H1 (cell line): ENCODE results near the gene ACE. TPM values are rescaled to one million over a fixed set of nuclear protein-coding genes. Genes with fewer than 3 reads are reported as not detected.

Experiments used
- CTCF ChIA-PET: fragments of 300-600 bp; sonication (Branson Sonifier 250); formaldehyde crosslinking; loops from one replicate; lab custom pipeline; 2021; ENCODE audit not compliant: partially characterized antibody; lab: Charles Lee
- POLR2A ChIA-PET: fragments of 300-600 bp; sonication (Branson Sonifier 250); formaldehyde crosslinking; loops from one replicate; lab custom pipeline; 2021; ENCODE audit warnings: inconsistent platforms; ENCODE audit not compliant: partially characterized antibody; lab: Charles Lee
- DNase-seq, 2 experiments: peaks; one replicate each; pipeline versions ENCODE4 v3.0.0 to v3.0.0-alpha.2; 2010 to 2022; ENCODE audit warnings: low spot score in 2 of 2, low read depth in 1 of 2, mixed read lengths in 1 of 2
- FAIRE-seq: peaks from 2 replicates; lab custom pipeline; 2011; peaks lifted over from hg19 to GRCh38; lab: Jason Lieb, UNC
- H2AFZ ChIP-seq: 2 replicates; pipeline ENCODE4 v1.8.1; 2012; ENCODE audit warnings: low read length, inconsistent platforms
- H2AK5ac ChIP-seq: 2 replicates; pipeline ENCODE4 v1.6.1; 2013; ENCODE audit warnings: low read depth, low read length
- H2BK120ac ChIP-seq: replicated peaks from 2 replicates; pipeline ENCODE3; 2013; ENCODE audit warnings: low read depth, low read length, inconsistent platforms
- H2BK12ac ChIP-seq: 2 replicates; pipeline ENCODE4 v1.6.1; 2013; ENCODE audit warnings: low read depth, low read length
- H2BK15ac ChIP-seq: 2 replicates; pipeline ENCODE4 v1.6.1; 2013; ENCODE audit warnings: low read length
- H2BK20ac ChIP-seq: 2 replicates; pipeline ENCODE4 v1.6.1; 2013; ENCODE audit warnings: low read length
- H2BK5ac ChIP-seq: 2 replicates; pipeline ENCODE4 v1.6.1; 2013; ENCODE audit warnings: low read depth, low read length
- H3K14ac ChIP-seq: 2 replicates; pipeline ENCODE4 v1.6.1; 2013; ENCODE audit warnings: inconsistent platforms; ENCODE audit not compliant: insufficient read length
- H3K18ac ChIP-seq: 2 replicates; pipeline ENCODE4 v1.6.1; 2013; ENCODE audit warnings: low read length; ENCODE audit errors: extremely low read depth
- H3K23ac ChIP-seq: 2 replicates; pipeline ENCODE4 v1.6.1; 2013; ENCODE audit warnings: inconsistent platforms; ENCODE audit not compliant: insufficient read length
- H3K23me2 ChIP-seq: 2 replicates; pipeline ENCODE4 v1.6.1; 2013; ENCODE audit warnings: low read depth, low read length
- H3K27ac ChIP-seq: 2 replicates; pipeline ENCODE4 v1.6.1; 2011; ENCODE audit warnings: low read depth, low read length, inconsistent platforms
- H3K27me3 ChIP-seq, 4 experiments: replicated peaks in 1 of 4; 1 replicate in 1 of 4; 2 replicates in 3 of 4; pipeline versions ENCODE4 v1.6.1 to v1.8.1; 2011 to 2013; ENCODE audit warnings: low read length in 3 of 4, mild to moderate bottlenecking in 3 of 4, inconsistent platforms in 2 of 4, mixed read lengths in 2 of 4, moderate library complexity in 1 of 4; ENCODE audit not compliant: control insufficient read depth in 3 of 4, insufficient read depth in 3 of 4; ENCODE audit errors: extremely low read depth in 1 of 4
- H3K36me3 ChIP-seq, 4 experiments: 2 replicates each; pipeline versions ENCODE4 v1.6.1 to v1.8.1; 2011 to 2013; ENCODE audit warnings: mild to moderate bottlenecking in 4 of 4, low read length in 3 of 4, moderate library complexity in 2 of 4, control low read depth in 1 of 4, inconsistent platforms in 1 of 4; ENCODE audit not compliant: insufficient read depth in 4 of 4, control insufficient read depth in 2 of 4
- H3K4ac ChIP-seq: replicated peaks from 2 replicates; pipeline ENCODE3; 2013; ENCODE audit warnings: low read length, low read depth, mixed read lengths, inconsistent platforms; ENCODE audit not compliant: insufficient read length
- H3K4me1 ChIP-seq, 4 experiments: replicated peaks in 1 of 4; 1 replicate in 1 of 4; 2 replicates in 3 of 4; pipeline versions ENCODE4 v1.6.1 to v1.8.1; 2011 to 2013; ENCODE audit warnings: low read length in 3 of 4, inconsistent platforms in 2 of 4, mixed read lengths in 1 of 4; ENCODE audit not compliant: insufficient read depth in 4 of 4, control insufficient read depth in 3 of 4
- H3K4me2 ChIP-seq, 2 experiments: 2 replicates each; pipeline versions ENCODE4 v1.6.1 to v1.8.1; 2011 to 2013; ENCODE audit warnings: low read depth in 2 of 2, low read length in 2 of 2, control low read depth in 1 of 2, inconsistent platforms in 1 of 2, mild to moderate bottlenecking in 1 of 2; ENCODE audit not compliant: insufficient read depth in 1 of 2
- H3K4me3 ChIP-seq, 4 experiments: fragments of 200-600, 300-600 bp in 1 of 4; sonication (generic), shearing (Covaris generic), sonication (Bioruptor Twin) in 1 of 4; 2 replicates each; pipeline versions ENCODE4 v1.5.1 to v1.8.1; 2011 to 2016; ENCODE audit warnings: low read length in 4 of 4, low read depth in 3 of 4, control low read depth in 2 of 4, inconsistent platforms in 2 of 4, mild to moderate bottlenecking in 2 of 4, mixed read lengths in 1 of 4, moderate library complexity in 1 of 4; ENCODE audit not compliant: insufficient read depth in 2 of 4; ENCODE audit errors: extremely low read depth in 1 of 4
- H3K56ac ChIP-seq: replicated peaks from 2 replicates; pipeline ENCODE3; 2013; ENCODE audit warnings: low read depth, mild to moderate bottlenecking, mixed read lengths, low read length, inconsistent platforms; ENCODE audit not compliant: insufficient read length
- H3K79me1 ChIP-seq: 2 replicates; pipeline ENCODE4 v1.6.1; 2013; ENCODE audit warnings: low read depth, low read length, control low read depth
- H3K79me2 ChIP-seq, 2 experiments: 2 replicates each; pipeline versions ENCODE4 v1.6.1 to v1.8.1; 2012 to 2013; ENCODE audit warnings: low read length in 2 of 2, mild to moderate bottlenecking in 2 of 2, inconsistent platforms in 1 of 2; ENCODE audit not compliant: insufficient read depth in 2 of 2, control insufficient read depth in 1 of 2
- H3K9ac ChIP-seq, 4 experiments: replicated peaks in 1 of 4; 1 replicate in 1 of 4; 2 replicates in 3 of 4; pipeline versions ENCODE4 v1.6.1 to v1.8.1; 2011 to 2013; ENCODE audit warnings: low read depth in 3 of 4, low read length in 3 of 4, control low read depth in 2 of 4, mild to moderate bottlenecking in 2 of 4, moderate library complexity in 2 of 4, inconsistent platforms in 1 of 4; ENCODE audit errors: extremely low read depth in 1 of 4
- H3K9me3 ChIP-seq, 2 experiments: 2 replicates each; pipeline versions ENCODE4 v1.6.1 to v1.8.1; 2012 to 2013; ENCODE audit warnings: mild to moderate bottlenecking in 2 of 2, moderate library complexity in 2 of 2, control low read depth in 1 of 2, inconsistent platforms in 1 of 2, low read depth in 1 of 2, low read length in 1 of 2, mixed read lengths in 1 of 2; ENCODE audit not compliant: insufficient read depth in 2 of 2
- H4K20me1 ChIP-seq, 2 experiments: replicated peaks in 1 of 2; 2 replicates each; pipeline versions ENCODE3 to v1.8.1; 2011 to 2013; ENCODE audit warnings: inconsistent platforms in 2 of 2, low read length in 2 of 2, mild to moderate bottlenecking in 1 of 2; ENCODE audit not compliant: insufficient read depth in 2 of 2, control insufficient read depth in 1 of 2
- H4K5ac ChIP-seq: 2 replicates; pipeline ENCODE4 v1.6.1; 2013; ENCODE audit warnings: low read length, low read depth, mixed read lengths, inconsistent platforms; ENCODE audit not compliant: insufficient read length
- H4K8ac ChIP-seq: 2 replicates; pipeline ENCODE4 v1.8.0; 2013; ENCODE audit warnings: mild to moderate bottlenecking, moderate library complexity, low read length, inconsistent platforms; ENCODE audit not compliant: insufficient read depth; ENCODE audit errors: extremely low read depth
- H4K91ac ChIP-seq: replicated peaks from 2 replicates; pipeline ENCODE3; 2013; ENCODE audit warnings: low read length, mixed read lengths, inconsistent platforms; ENCODE audit not compliant: insufficient read length
- CREB1 ChIP-seq: IDR thresholded peaks from 2 replicates; pipeline ENCODE4 v1.6.1; 2012; ENCODE audit warnings: inconsistent platforms
- WGBS, 2 experiments: shearing (Covaris generic) in 1 of 2; methylation state at CpG; one replicate each; pipeline versions ENCODE4 v1.1.6 to v1.1.7; 2013 to 2015; ENCODE audit warnings: low lambda C conversion rate in 2 of 2, mixed read lengths in 2 of 2, inconsistent platforms in 1 of 2, low coverage in 1 of 2, missing lambda C conversion rate in 1 of 2; ENCODE audit not compliant: insufficient replicate concordance in 2 of 2, insufficient coverage in 1 of 2, insufficient read length in 1 of 2; ENCODE audit errors: extremely low coverage in 1 of 2, missing lambda C conversion rate in 1 of 2; 5-methylcytosine and 5-hydroxymethylcytosine counted together
- polyA plus RNA-seq, 7 experiments: library from polyadenylated mRNA; depleted of rRNA in 3 of 7; stranded (reverse) in 5 of 7; unstranded in 2 of 7; fragments of >200 nt in 5 of 7; fragments of 200-250 nt in 2 of 7; gene quantifications; 1 replicate in 5 of 7; 2 replicates in 1 of 7; 4 replicates in 1 of 7; pipeline versions ENCODE4 v1.2.1 to v1.2.3, GENCODE V29; 2011 to 2013; ENCODE audit warnings: missing spikeins in 2 of 7, mixed read lengths in 2 of 7
- total RNA-seq: library from RNA; stranded (reverse); fragmentation: NEBNext Ultra II Directional; extraction: Animal tissue kit (Norgen Biotek cat#: 25700); gene quantifications from 2 replicates; pipeline ENCODE4 v1.2.1, GENCODE V29; 2021

The ACE gene
- total and polyA plus RNA-seq, 2 of the 8 experiments (the other 6 are each of a cell fraction or from before 2014, with no cell fraction given), result 2.5 to 5.5 TPM

- no peaks in the 10 kb centered on the region for H3K79me1 ChIP-seq
These were observed 38.1 kb downstream of the ACE start for GRCh38 chr17:63514974-63515373.

More at GRCh38 chr17:63514974-63515373, 38.1 kb downstream of the ACE start:
- Histone ChIP-seq H2BK20ac (no peak overlapping the region), H2BK120ac (no peak overlapping the region), H3K18ac (no peak overlapping the region), H2BK12ac (no peak overlapping the region), H2BK5ac (no peak overlapping the region), H3K36me3 (no peaks in the 10 kb centered on the region), H3K23me2 (no peaks in the 10 kb centered on the region), H2AFZ (no peak overlapping the region), H3K14ac (no peak overlapping the region), H3K27me3 (no peaks in the 10 kb centered on the region), H4K91ac (no peak overlapping the region), H4K5ac (no peak overlapping the region), H3K9ac (no peak overlapping the region), H3K27ac (no peak overlapping the region), H3K4me3 (no peak overlapping the region), H3K79me2 (no peaks in the 10 kb centered on the region), H3K4me1 (no peaks in the 10 kb centered on the region; a peak in 1 of 7 replicates), H3K9me3 (no peaks in the 10 kb centered on the region), H4K20me1 (peaks cover 0 to 2% of the 10 kb centered on the region in 2 experiments), H2BK15ac (no peak overlapping the region), H3K23ac (no peak overlapping the region), H3K4ac (no peak overlapping the region), H3K4me2 (no peak overlapping the region), H2AK5ac (no peak overlapping the region), H3K56ac (no peak overlapping the region), H4K8ac (no peak overlapping the region)
- ChIA-PET POLR2A (interaction anchor here (0.9 kb wide), 1 partner anchor 23 kb away, joined by 4 read pairs; no protein-coding TSS in a partner anchor), CTCF (interaction anchor here (1.1 to 3.3 kb wide), 8 partner anchors 9 to 97 kb away, joined by 3 to 25 read pairs (median 4); no protein-coding TSS in a partner anchor)
- no peak for TF ChIP-seq CREB1
- no peak for DNase-seq
- FAIRE-seq, result no peak
- 87% methylated on average over 2 of the region's 2 CpGs; no CpG with 5 or more reads in 1 of the 2 experiments for WGBS, 2 experiments
